Common myeloid progenitor, CD34-positive (primary cell): ENCODE measurements around the gene MTMR3.

Experiments used
- CTCF ChIA-PET: fragments of 350-600 bp; sonication (Branson Sonifier 250); formaldehyde crosslinking; loops from one replicate; lab custom pipeline; 2021; ENCODE audit warnings: antibody characterized with exemption; lab: Charles Lee
- POLR2A ChIA-PET: fragments of 350-600 bp; sonication (Branson Sonifier 250); formaldehyde crosslinking; loops from one replicate; lab custom pipeline; 2021; ENCODE audit warnings: antibody characterized with exemption; lab: Charles Lee
- DNase-seq, 3 donors: peaks; one replicate each; pipeline versions ENCODE4 v3.0.0 to v3.0.0-alpha.2; 2013
- H3K27ac ChIP-seq, 2 experiments: 1 replicate in 1 of 2; 2 replicates in 1 of 2; pipeline ENCODE4 v1.7.0; 2013; ENCODE audit warnings: inconsistent platforms in 2 of 2, low read length in 2 of 2, mild to moderate bottlenecking in 2 of 2, low read depth in 1 of 2, moderate library complexity in 1 of 2; ENCODE audit not compliant: severe bottlenecking in 2 of 2, insufficient read depth in 1 of 2, poor library complexity in 1 of 2
- H3K27me3 ChIP-seq, 5 experiments: replicated peaks in 2 of 5; 1 replicate in 3 of 5; 2 replicates in 2 of 5; pipeline versions ENCODE4 v1.6.1 to v1.7.0; 2013; ENCODE audit warnings: low read length in 4 of 5, mild to moderate bottlenecking in 2 of 5, moderate library complexity in 2 of 5, inconsistent platforms in 1 of 5; ENCODE audit not compliant: insufficient read depth in 5 of 5, control insufficient read depth in 4 of 5
- H3K36me3 ChIP-seq, 4 experiments: 1 replicate in 2 of 4; 2 replicates in 2 of 4; pipeline versions ENCODE4 v1.6.1 to v1.7.0; 2013; ENCODE audit warnings: low read length in 3 of 4, control low read depth in 1 of 4, mild to moderate bottlenecking in 1 of 4; ENCODE audit not compliant: control insufficient read depth in 4 of 4, insufficient read depth in 4 of 4
- H3K4me1 ChIP-seq, 4 experiments: 1 replicate in 3 of 4; 2 replicates in 1 of 4; pipeline versions ENCODE4 v1.6.1 to v1.7.1; 2013; ENCODE audit warnings: low read length in 3 of 4, mild to moderate bottlenecking in 3 of 4, control low read depth in 1 of 4, inconsistent platforms in 1 of 4, moderate library complexity in 1 of 4; ENCODE audit not compliant: control insufficient read depth in 4 of 4, insufficient read depth in 4 of 4; ENCODE audit errors: control extremely low read depth in 1 of 4
- H3K4me3 ChIP-seq, 7 experiments: 1 replicate in 4 of 7; 2 replicates in 3 of 7; pipeline versions ENCODE4 v1.5.1 to v1.7.0; 2013; ENCODE audit warnings: mild to moderate bottlenecking in 7 of 7, low read length in 6 of 7, moderate library complexity in 6 of 7, inconsistent platforms in 2 of 7, low read depth in 2 of 7, control low read depth in 1 of 7; ENCODE audit not compliant: insufficient read depth in 4 of 7, control insufficient read depth in 1 of 7; ENCODE audit errors: extremely low read depth in 1 of 7
- H3K9me3 ChIP-seq, 5 experiments: 1 replicate in 4 of 5; 2 replicates in 1 of 5; pipeline versions ENCODE4 v1.6.1 to v1.7.1; 2013; ENCODE audit warnings: low read length in 4 of 5, mild to moderate bottlenecking in 2 of 5, inconsistent platforms in 1 of 5, low read depth in 1 of 5, moderate library complexity in 1 of 5; ENCODE audit not compliant: control insufficient read depth in 4 of 5, insufficient read depth in 2 of 5; ENCODE audit errors: control extremely low read depth in 1 of 5
- WGBS: methylation state at CpG from one replicate; pipeline ENCODE4 v1.1.5; 2013; ENCODE audit not compliant: insufficient coverage; 5-methylcytosine and 5-hydroxymethylcytosine counted together

MTMR3 gene

GRCh38 chr22:29926057-29926456 is 43.1 kb downstream of the MTMR3 start:
- Histone ChIP-seq H3K9me3 (peaks cover 0 to 3% (median 0%) of the 10 kb centered on the region in 5 experiments), H3K4me1 (no peaks in the 10 kb centered on the region), H3K36me3 (no peaks in the 10 kb centered on the region), H3K27me3 (no peaks in the 10 kb centered on the region), H3K4me3 (no peak overlapping the region), H3K27ac (no peak overlapping the region)
- no peak for DNase-seq
- ChIA-PET POLR2A (no interaction called here), CTCF (interaction anchor here (1.7 kb wide), 1 partner anchor 11 kb away, joined by 6 read pairs; no protein-coding TSS in a partner anchor)
- WGBS, result no CpG with 5 or more reads among the region's 4 CpGs

GRCh38 chr22:29932136-29932535 is 49.2 kb downstream of the MTMR3 start:
- POLR2A ChIA-PET, result no interaction called here
- Histone ChIP-seq H3K9me3 (no peaks in the 10 kb centered on the region), H3K4me3 (no peak overlapping the region), H3K27ac (no peak overlapping the region), H3K4me1 (no peaks in the 10 kb centered on the region), H3K36me3 (no peaks in the 10 kb centered on the region), H3K27me3 (no peaks in the 10 kb centered on the region)
- no peak for DNase-seq
- CTCF ChIA-PET, result no interaction called here
- no CpG with 5 or more reads among the region's 2 CpGs for WGBS

- H3K9me3 ChIP-seq, result no peaks in the 10 kb centered on the region
- H3K27me3 ChIP-seq, result no peaks in the 10 kb centered on the region
- ChIA-PET CTCF (no interaction called here), POLR2A (interaction anchor here (0.7 kb wide), 1 partner anchor 26 kb away, joined by 7 read pairs; no protein-coding TSS in a partner anchor)
- WGBS, result no CpG with 5 or more reads among the region's 1 CpG
- H3K4me1 ChIP-seq, result no peaks in the 10 kb centered on the region
- no peak overlapping the region for H3K27ac ChIP-seq
- no peak overlapping the region for H3K4me3 ChIP-seq
- no peaks in the 10 kb centered on the region for H3K36me3 ChIP-seq
- no peak for DNase-seq
Observed at GRCh38 chr22:29933619-29934018, 50.6 kb downstream of the MTMR3 start.

GRCh38 chr22:29934596-29934995 is 51.6 kb downstream of the MTMR3 start:
- Histone ChIP-seq H3K4me3 (no peak overlapping the region), H3K27ac (no peak overlapping the region), H3K27me3 (no peaks in the 10 kb centered on the region), H3K9me3 (peaks cover 0 to 2% (median 0%) of the 10 kb centered on the region in 5 experiments), H3K4me1 (no peaks in the 10 kb centered on the region), H3K36me3 (peaks cover 0 to 3% (median 0%) of the 10 kb centered on the region in 4 experiments)
- DNase-seq, result no peak
- POLR2A ChIA-PET, result no interaction called here
- CTCF ChIA-PET, result interaction anchor here (1.0 to 1.5 kb wide), 3 partner anchors 11 to 18 kb away, joined by 3 to 5 read pairs (median 3); no protein-coding TSS in a partner anchor
- 100% methylated on average over 1 of the region's 2 CpGs for WGBS

GRCh38 chr22:29936186-29936585 is 53.2 kb downstream of the MTMR3 start:
- ChIA-PET CTCF (interaction anchor here (0.6 to 1.6 kb wide), 2 partner anchors 12 to 64 kb away, joined by 3 read pairs; no protein-coding TSS in a partner anchor), POLR2A (no interaction called here)
- Histone ChIP-seq H3K4me3 (no peak overlapping the region), H3K27ac (no peak overlapping the region), H3K4me1 (no peaks in the 10 kb centered on the region), H3K36me3 (peaks cover 0 to 6% (median 2%) of the 10 kb centered on the region in 4 experiments), H3K27me3 (no peaks in the 10 kb centered on the region), H3K9me3 (peaks cover 0 to 12% (median 0%) of the 10 kb centered on the region in 5 experiments)
- DNase-seq, result peak in 1 of 3 donors; percentile 6
- WGBS, result 67% methylated on average over 1 of the region's 1 CpG

- Histone ChIP-seq H3K4me3 (no peak overlapping the region), H3K4me1 (no peaks in the 10 kb centered on the region), H3K9me3 (peaks cover 0 to 21% (median 5%) of the 10 kb centered on the region in 5 experiments), H3K36me3 (peaks cover 0 to 6% (median 2%) of the 10 kb centered on the region in 4 experiments), H3K27ac (no peak overlapping the region), H3K27me3 (no peaks in the 10 kb centered on the region)
- DNase-seq, result peak in 1 of 3 donors; percentile 20
- WGBS, result 97% methylated on average over 4 of the region's 7 CpGs
- CTCF ChIA-PET, result no interaction called here
- POLR2A ChIA-PET, result interaction anchor here (0.6 kb wide), 1 partner anchor 210 kb away, joined by 4 read pairs; no protein-coding TSS in a partner anchor
Observed at GRCh38 chr22:29937940-29938693, 55.1 kb downstream of the MTMR3 start.

GRCh38 chr22:29940526-29940925 is 57.6 kb downstream of the MTMR3 start:
- POLR2A ChIA-PET, result no interaction called here
- Histone ChIP-seq H3K4me1 (peaks cover 0 to 6% (median 3%) of the 10 kb centered on the region in 4 experiments), H3K4me3 (no peak overlapping the region), H3K36me3 (peaks cover 0 to 6% (median 2%) of the 10 kb centered on the region in 4 experiments), H3K27ac (no peak overlapping the region), H3K27me3 (no peaks in the 10 kb centered on the region), H3K9me3 (peaks cover 0 to 21% (median 5%) of the 10 kb centered on the region in 5 experiments)
- CTCF ChIA-PET, result no interaction called here
- no peak for DNase-seq
- WGBS, result 100% methylated on average over 2 of the region's 2 CpGs
